ENCODE measurements around the gene KIAA2012. TPM values are rescaled to one million over a fixed set of nuclear protein-coding genes. Genes with fewer than 3 reads are reported as not detected.

Gene KIAA2012
- total RNA-seq, 2 experiments from 2014 or later, result not detected

Other genes starting within 250 kb of the KIAA2012 start
- gene FZD7, start 39.4 kb upstream of the KIAA2012 start, total RNA-seq, result under 1 TPM; 0.17 to 0.43 TPM
- 100 to 1,000 TPM; 131 to 132 TPM for gene SUMO1, start 165.3 kb downstream of the KIAA2012 start, total RNA-seq
- 100 to 1,000 TPM; 118 to 123 TPM for gene NOP58, start 192.5 kb downstream of the KIAA2012 start, total RNA-seq

Data from activated naive CD4-positive, alpha-beta T cell treated with anti-CD3 and anti-CD28 coated beads for 36 hours (primary cell).